BJ (cell line): ENCODE measurements around the gene UST. TPM values are rescaled to one million over a fixed set of nuclear protein-coding genes. Genes with fewer than 3 reads are reported as not detected.

ENCODE experiments used
- CTCF ChIA-PET: fragments of 350-600 bp; formaldehyde crosslinking; extraction: SDS; loops from one replicate; lab custom pipeline; 2021; ENCODE audit warnings: antibody characterized with exemption, inconsistent platforms; lab: Yijun Ruan, JAX
- POLR2A ChIA-PET: fragments of 300-600 bp; sonication (Branson Sonifier 250); formaldehyde crosslinking; extraction: SDS; loops from one replicate; lab custom pipeline; 2021; ENCODE audit warnings: antibody characterized with exemption; lab: Charles Lee
- DNase-seq: peaks from one replicate; pipeline ENCODE4 v3.0.0-alpha.2; 2011; ENCODE audit warnings: low read depth
- H3K27me3 ChIP-seq: 2 replicates; pipeline ENCODE4 v1.6.0; 2011; ENCODE audit warnings: low read length; ENCODE audit not compliant: control insufficient read depth, insufficient read depth
- H3K36me3 ChIP-seq: 2 replicates; pipeline ENCODE4 v1.5.1; 2011; ENCODE audit warnings: low read length; ENCODE audit not compliant: control insufficient read depth, insufficient read depth
- H3K4me3 ChIP-seq: 2 replicates; pipeline ENCODE4 v1.5.1; 2011; ENCODE audit warnings: low read depth, mild to moderate bottlenecking, control low read depth, low read length
- polyA plus RNA-seq: library from polyadenylated mRNA; depleted of rRNA; stranded (reverse); fragments of >200 nt; gene quantifications from 2 replicates; pipeline ENCODE4 v1.2.3, GENCODE V29; 2011
- TF ChIP-seq, protein P1 (sequence below): IDR thresholded peaks from 2 replicates; pipeline ENCODE4 v1.5.1; 2011; ENCODE audit warnings: low read depth, mild to moderate bottlenecking, control low read depth, inconsistent platforms, low read length, moderate library complexity; ENCODE audit not compliant: insufficient read depth

UST gene
- polyA plus RNA-seq, 1 experiment, result 6.8 TPM

DNA sequence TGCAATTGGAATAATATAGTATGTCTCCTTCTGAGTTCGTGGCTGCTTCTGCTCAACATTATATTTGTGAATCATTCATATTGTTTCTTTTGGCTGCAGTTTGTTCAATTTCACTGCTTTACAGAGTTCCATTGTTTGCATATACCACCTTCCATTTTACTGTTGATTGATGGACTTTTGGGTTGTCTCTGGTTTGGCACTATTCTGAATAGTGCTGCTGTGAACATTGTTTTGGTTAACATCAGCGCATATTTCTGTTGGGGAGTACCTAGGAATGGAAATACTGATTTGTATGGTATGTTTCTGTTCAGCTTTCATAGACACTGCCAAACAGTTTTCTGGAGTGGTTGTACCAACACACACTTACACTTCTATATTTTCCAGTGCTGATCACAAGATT is 46.9 kb downstream of the UST start:
- ChIA-PET CTCF (interaction anchor here (1.3 kb wide), 1 partner anchor 12 kb away, joined by 3 read pairs; no protein-coding TSS in a partner anchor), POLR2A (no interaction called here)
- DNase-seq, result no peak
- TF ChIP-seq, protein P1, sequence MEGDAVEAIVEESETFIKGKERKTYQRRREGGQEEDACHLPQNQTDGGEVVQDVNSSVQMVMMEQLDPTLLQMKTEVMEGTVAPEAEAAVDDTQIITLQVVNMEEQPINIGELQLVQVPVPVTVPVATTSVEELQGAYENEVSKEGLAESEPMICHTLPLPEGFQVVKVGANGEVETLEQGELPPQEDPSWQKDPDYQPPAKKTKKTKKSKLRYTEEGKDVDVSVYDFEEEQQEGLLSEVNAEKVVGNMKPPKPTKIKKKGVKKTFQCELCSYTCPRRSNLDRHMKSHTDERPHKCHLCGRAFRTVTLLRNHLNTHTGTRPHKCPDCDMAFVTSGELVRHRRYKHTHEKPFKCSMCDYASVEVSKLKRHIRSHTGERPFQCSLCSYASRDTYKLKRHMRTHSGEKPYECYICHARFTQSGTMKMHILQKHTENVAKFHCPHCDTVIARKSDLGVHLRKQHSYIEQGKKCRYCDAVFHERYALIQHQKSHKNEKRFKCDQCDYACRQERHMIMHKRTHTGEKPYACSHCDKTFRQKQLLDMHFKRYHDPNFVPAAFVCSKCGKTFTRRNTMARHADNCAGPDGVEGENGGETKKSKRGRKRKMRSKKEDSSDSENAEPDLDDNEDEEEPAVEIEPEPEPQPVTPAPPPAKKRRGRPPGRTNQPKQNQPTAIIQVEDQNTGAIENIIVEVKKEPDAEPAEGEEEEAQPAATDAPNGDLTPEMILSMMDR, result no peak
- no peak overlapping the region for H3K4me3 ChIP-seq
- H3K36me3 ChIP-seq, result no peaks in the 10 kb centered on the region
- no peaks in the 10 kb centered on the region for H3K27me3 ChIP-seq

DNA sequence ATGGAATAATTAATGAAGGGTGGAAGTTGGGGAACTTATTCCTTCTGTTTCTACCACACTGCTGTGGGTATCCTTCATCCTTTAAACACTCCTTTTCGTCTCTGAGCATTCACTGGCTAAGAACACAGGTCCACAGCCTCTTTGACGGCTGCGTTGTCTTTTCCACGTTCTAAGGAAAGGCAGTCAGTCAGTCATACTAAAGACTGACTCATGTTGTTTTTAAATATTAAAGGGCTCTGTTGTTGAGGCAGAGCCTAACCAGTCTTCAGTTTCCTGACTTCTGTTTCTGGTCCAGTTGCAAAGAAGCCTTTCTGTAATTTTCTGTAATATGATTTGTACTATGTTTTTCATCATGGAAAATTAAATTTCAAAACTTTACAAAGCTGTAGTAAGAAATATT is 48.0 kb downstream of the UST start:
- no peaks in the 10 kb centered on the region for H3K36me3 ChIP-seq
- ChIA-PET CTCF (interaction anchor here (1.3 kb wide), 1 partner anchor 13 kb away, joined by 3 read pairs; no protein-coding TSS in a partner anchor), POLR2A (no interaction called here)
- H3K27me3 ChIP-seq, result no peaks in the 10 kb centered on the region
- H3K4me3 ChIP-seq, result no peak overlapping the region
- DNase-seq, result no peak
- TF ChIP-seq, protein P1, result no peak

DNA sequence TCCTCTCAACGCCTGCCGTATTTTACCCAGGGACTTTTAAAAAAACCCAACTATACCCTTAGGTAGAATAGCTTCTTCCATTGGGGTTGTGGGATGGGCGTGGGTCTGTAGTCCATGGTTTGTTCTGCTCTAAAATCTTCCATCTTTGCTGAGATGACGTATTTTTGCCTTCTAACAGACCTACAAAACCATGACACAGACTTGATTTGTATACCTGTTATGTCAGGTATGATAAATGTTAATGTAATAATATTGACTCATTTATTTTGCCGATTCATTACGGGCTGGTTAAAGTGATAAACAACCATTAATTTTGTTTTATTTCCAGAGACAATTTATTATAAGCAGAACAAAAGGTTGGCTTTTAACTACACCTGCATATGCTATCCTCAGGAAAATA is 48.7 kb downstream of the UST start:
- ChIA-PET CTCF (no interaction called here), POLR2A (no interaction called here)
- TF ChIP-seq, protein P1, result no peak

DNA sequence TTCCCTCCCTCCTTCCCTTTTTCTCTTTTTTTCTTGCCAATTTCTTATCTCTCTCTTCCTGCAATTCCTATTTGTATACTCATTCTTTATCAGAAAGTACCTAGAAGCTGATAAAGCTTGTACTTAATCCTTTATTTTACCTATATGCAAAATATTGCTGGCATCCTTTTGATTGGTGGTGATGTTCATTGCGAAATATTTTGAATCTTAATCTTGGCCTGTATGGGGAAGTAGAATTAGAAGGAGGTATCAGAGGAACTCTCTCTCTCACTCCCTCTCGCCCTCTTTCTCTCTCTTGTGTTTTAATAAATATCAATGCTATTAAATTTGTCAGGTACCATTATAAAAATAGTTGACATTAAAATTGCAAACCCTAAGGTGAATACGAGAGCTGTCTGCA is 52.8 kb downstream of the UST start:
- CTCF ChIA-PET, result no interaction called here
- POLR2A ChIA-PET, result no interaction called here
- Histone ChIP-seq H3K36me3 (no peaks in the 10 kb centered on the region), H3K4me3 (no peak overlapping the region), H3K27me3 (no peaks in the 10 kb centered on the region)
- TF ChIP-seq, protein P1, result no peak
- no peak for DNase-seq

More for the DNA sequence above, 48.7 kb downstream of the UST start:
- Histone ChIP-seq H3K36me3 (no peaks in the 10 kb centered on the region), H3K4me3 (no peak overlapping the region), H3K27me3 (no peaks in the 10 kb centered on the region)
- no peak for DNase-seq

DNA sequence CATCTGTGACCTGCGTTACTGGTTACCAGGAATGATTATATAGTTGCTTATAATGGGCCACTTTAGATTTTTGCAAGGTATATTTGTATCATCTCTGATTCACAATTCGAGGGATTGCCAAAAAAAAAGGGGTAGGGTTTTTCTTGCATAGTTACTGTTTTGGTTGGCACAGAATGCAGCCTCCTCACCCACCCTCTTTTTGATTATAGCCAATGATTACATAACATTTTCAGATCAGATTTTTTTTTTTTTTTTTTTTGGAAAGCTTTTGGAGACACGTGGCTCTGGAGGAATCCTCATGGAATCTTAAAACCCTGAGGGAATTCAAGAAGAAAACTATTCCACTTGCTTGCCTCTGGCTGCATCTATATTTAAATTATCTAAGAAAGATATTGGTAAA is 53.7 kb downstream of the UST start:
- TF ChIP-seq, protein P1, result no peak
- Histone ChIP-seq H3K36me3 (no peaks in the 10 kb centered on the region), H3K4me3 (no peak overlapping the region), H3K27me3 (no peaks in the 10 kb centered on the region)
- CTCF ChIA-PET, result interaction anchor here (0.6 to 0.7 kb wide), 2 partner anchors 42 to 154 kb away, joined by 3 read pairs; no protein-coding TSS in a partner anchor
- POLR2A ChIA-PET, result no interaction called here
- no peak for DNase-seq
